PFSK-1 (cell line): ENCODE measurements around the gene HOOK2.
A peak's percentile ranks its signal among the peaks of the same experiment; 100 is the strongest.

Experiments used
- FOXP2 ChIP-seq: optimal IDR thresholded peaks from 2 replicates; pipeline ENCODE3; 2011; ENCODE audit warnings: borderline replicate concordance, control low read depth, inconsistent platforms; ENCODE audit not compliant: insufficient read depth; ENCODE audit errors: extremely low read length, extremely low read depth
- POLR2AphosphoS5 ChIP-seq: IDR thresholded peaks from 2 replicates; pipeline ENCODE4 v1.6.1; 2012; ENCODE audit warnings: low read depth, mild to moderate bottlenecking, control low read depth, low read length, moderate library complexity
- REST ChIP-seq, 2 experiments: IDR thresholded peaks; 2 replicates each; pipeline versions ENCODE4 v1.6.1 to v1.8.0; 2011 to 2012; ENCODE audit warnings: low read depth in 2 of 2, low read length in 2 of 2, control low read depth in 1 of 2, inconsistent platforms in 1 of 2, mild to moderate bottlenecking in 1 of 2, moderate library complexity in 1 of 2; ENCODE audit not compliant: insufficient read depth in 1 of 2
- TAF1 ChIP-seq: IDR thresholded peaks from 2 replicates; pipeline ENCODE4 v1.6.1; 2012; ENCODE audit warnings: low read length, control low read depth, borderline replicate concordance; ENCODE audit not compliant: insufficient read depth

GRCh38 chr19:12777217-12778016 lies 2.1 kb upstream of the HOOK2 start:
- TF ChIP-seq POLR2AphosphoS5: no peak
- TF ChIP-seq REST (IDR thresholded peaks at IDR 0.05; ENCODE audit: insufficient read depth in 1 of 2, low read depth in 2 of 2, low read length in 2 of 2): no peak
- TF ChIP-seq FOXP2: peak; percentile 48
- TF ChIP-seq TAF1: no peak
